CD14-positive monocyte (primary cell): ENCODE measurements around the gene MRPS18A. TPM values are rescaled to one million over a fixed set of nuclear protein-coding genes. Genes with fewer than 3 reads are reported as not detected.

Experiments used
- DNase-seq, 3 donors: peaks; one replicate each; pipeline ENCODE4 v3.0.0-alpha.2; 2011 to 2022
- H2AFZ ChIP-seq: 2 replicates; pipeline ENCODE4 v1.6.0; 2012; ENCODE audit warnings: mild to moderate bottlenecking, low read depth, low read length, inconsistent platforms; ENCODE audit not compliant: insufficient read depth, poor library complexity, severe bottlenecking
- H3K27ac ChIP-seq, 2 donors: 1 replicate in 1 of 2; 2 replicates in 1 of 2; pipeline ENCODE4 v1.5.1; 2012 to 2013; ENCODE audit warnings: low read length in 2 of 2, control low read depth in 1 of 2, inconsistent platforms in 1 of 2, low read depth in 1 of 2, mild to moderate bottlenecking in 1 of 2
- H3K27me3 ChIP-seq, 2 donors: one replicate each; pipeline versions ENCODE4 v1.6.0 to v1.6.1; 2011 to 2013; ENCODE audit warnings: low read length in 2 of 2; ENCODE audit not compliant: control insufficient read depth in 2 of 2, insufficient read depth in 2 of 2
- H3K36me3 ChIP-seq, 2 donors: replicated peaks in 1 of 2; 1 replicate in 1 of 2; 2 replicates in 1 of 2; pipeline versions ENCODE4 v1.5.1 to v1.6.1; 2012 to 2013; ENCODE audit warnings: low read length in 2 of 2, control low read depth in 1 of 2, inconsistent platforms in 1 of 2, mild to moderate bottlenecking in 1 of 2; ENCODE audit not compliant: insufficient read depth in 2 of 2, control insufficient read depth in 1 of 2
- H3K4me1 ChIP-seq, 2 donors: 1 replicate in 1 of 2; 2 replicates in 1 of 2; pipeline versions ENCODE4 v1.5.1 to v1.6.1; 2012 to 2013; ENCODE audit warnings: low read length in 2 of 2, control low read depth in 1 of 2, inconsistent platforms in 1 of 2, mild to moderate bottlenecking in 1 of 2, moderate library complexity in 1 of 2; ENCODE audit not compliant: insufficient read depth in 2 of 2, control insufficient read depth in 1 of 2
- H3K4me2 ChIP-seq: replicated peaks from 2 replicates; pipeline ENCODE3; 2012; ENCODE audit warnings: low read length, moderate library complexity, mild to moderate bottlenecking; ENCODE audit not compliant: poor library complexity, severe bottlenecking; ENCODE audit errors: extremely low read depth
- H3K4me3 ChIP-seq, 3 experiments: fragments of 200-600 bp in 1 of 3; sonication (generic) in 1 of 3; replicated peaks in 1 of 3; 1 replicate in 2 of 3; 2 replicates in 1 of 3; pipeline ENCODE4 v1.5.1; 2011 to 2013; ENCODE audit warnings: low read length in 3 of 3, mild to moderate bottlenecking in 3 of 3, control low read depth in 2 of 3, low read depth in 2 of 3, inconsistent platforms in 1 of 3, moderate library complexity in 1 of 3
- H3K79me2 ChIP-seq: 2 replicates; pipeline ENCODE4 v1.6.0; 2012; ENCODE audit warnings: mild to moderate bottlenecking, control low read depth, inconsistent platforms, low read length, moderate library complexity; ENCODE audit not compliant: insufficient read depth
- H3K9ac ChIP-seq: 2 replicates; pipeline ENCODE4 v1.6.0; 2017; ENCODE audit warnings: low read length, mild to moderate bottlenecking; ENCODE audit not compliant: insufficient read depth, poor library complexity, severe bottlenecking
- H3K9me3 ChIP-seq, 2 donors: replicated peaks in 1 of 2; 1 replicate in 1 of 2; 2 replicates in 1 of 2; pipeline versions ENCODE4 v1.5.1 to v1.6.1; 2012 to 2013; ENCODE audit warnings: low read length in 2 of 2, control low read depth in 1 of 2; ENCODE audit not compliant: control insufficient read depth in 1 of 2, insufficient read depth in 1 of 2
- H4K20me1 ChIP-seq: 2 replicates; pipeline ENCODE4 v1.6.0; 2012; ENCODE audit warnings: mild to moderate bottlenecking, low read length, control low read depth, moderate library complexity; ENCODE audit not compliant: insufficient read depth
- H3K27ac Mint-ChIP-seq, 7 donors: one replicate each; pipeline ENCODE4 v1.8.0; 2020; ENCODE audit warnings: mild to moderate bottlenecking in 7 of 7, mixed read lengths in 7 of 7, moderate library complexity in 6 of 7, inconsistent platforms in 2 of 7
- H3K27me3 Mint-ChIP-seq, 3 donors: one replicate each; pipeline ENCODE4 v1.8.0; 2021 to 2022; ENCODE audit warnings: low read depth in 3 of 3, mild to moderate bottlenecking in 3 of 3, mixed read lengths in 3 of 3, moderate library complexity in 3 of 3, inconsistent platforms in 1 of 3
- H3K36me3 Mint-ChIP-seq, 2 donors: one replicate each; pipeline ENCODE4 v1.8.0; 2020; ENCODE audit warnings: mixed read lengths in 2 of 2, inconsistent platforms in 1 of 2, mild to moderate bottlenecking in 1 of 2
- H3K4me1 Mint-ChIP-seq: one replicate; pipeline ENCODE4 v1.8.0; 2020; ENCODE audit warnings: mild to moderate bottlenecking, mixed read lengths
- H3K4me3 Mint-ChIP-seq, 2 donors: one replicate each; pipeline ENCODE4 v1.8.0; 2020; ENCODE audit warnings: mild to moderate bottlenecking in 2 of 2, mixed read lengths in 2 of 2, moderate library complexity in 1 of 2
- H3K9me3 Mint-ChIP-seq, 7 donors: one replicate each; pipeline ENCODE4 v1.8.0; 2020 to 2022; ENCODE audit warnings: mixed read lengths in 7 of 7, mild to moderate bottlenecking in 6 of 7, moderate library complexity in 6 of 7, inconsistent platforms in 2 of 7
- WGBS: methylation state at CpG from one replicate; pipeline ENCODE4 v1.1.5; 2013; ENCODE audit warnings: missing lambda C conversion rate; ENCODE audit not compliant: insufficient coverage; 5-methylcytosine and 5-hydroxymethylcytosine counted together
- intact Hi-C, 2 donors: fragments of 100-400 bp; cut with micrococcal nuclease; formaldehyde crosslinking; loops; one replicate each; pipeline versions ENCODE4 v1.15.0 to v1.15.1; 2023
- polyA plus RNA-seq, 3 donors: library from polyadenylated mRNA; depleted of rRNA in 1 of 3; unstranded in 2 of 3; stranded (reverse) in 1 of 3; fragments of 300-500 nt in 2 of 3; fragments of >200 nt in 1 of 3; fragmentation: Illumina TruSeq in 2 of 3; gene quantifications; 1 replicate in 2 of 3; 2 replicates in 1 of 3; pipeline ENCODE4 v1.2.3, GENCODE V29; 2012 to 2021
- TF ChIP-seq, protein P1 (sequence below): fragments of 200-600 bp; IDR thresholded peaks from one replicate; pipeline ENCODE4 v1.8.0; 2022; ENCODE audit warnings: antibody characterized with exemption, mild to moderate bottlenecking

MRPS18A gene
- polyA plus RNA-seq, 3 donors, result 17.3 to 45.3 (median 41.4) TPM

- Histone ChIP-seq H3K4me1 (peaks cover 37 to 40% of the 10 kb centered on the region in 2 donors), H3K36me3 (no peaks in the 10 kb centered on the region), H3K9ac (no peak overlapping the region), H3K9me3 (no peaks in the 10 kb centered on the region), H4K20me1 (no peaks in the 10 kb centered on the region), H3K79me2 (no peaks in the 10 kb centered on the region), H3K27me3 (peaks cover 9 to 37% of the 10 kb centered on the region in 2 donors), H3K4me2 (peak overlapping the region; percentile 63), H2AFZ (no peak overlapping the region), H3K27ac (peak overlapping the region in 1 of 2 donors; percentile 85), H3K4me3 (peak overlapping the region in 1 of 3 experiments; percentile 53)
- Mint-ChIP-seq H3K4me3 (peak overlapping the region; percentile 11 to 43), H3K27me3 (peaks cover 26 to 46% (median 32%) of the 10 kb centered on the region in 3 donors), H3K27ac (peak overlapping the region; percentile 90 to 99 (median 98)), H3K9me3 (peaks cover 0 to 3% (median 0%) of the 10 kb centered on the region in 7 donors), H3K4me1 (peaks cover 50% of the 10 kb centered on the region), H3K36me3 (peaks cover 0 to 5% of the 10 kb centered on the region in 2 donors)
- DNase-seq, result peak; percentile 78 to 89 (median 89)
- intact Hi-C loops, result loop anchor here in 1 of 2 donors (2.0 to 5.0 kb wide), 5 partner anchors 17 to 355 kb away; partner anchors contain the start of genes MRPS18A and VEGFA
- 49% methylated on average over 6 of the region's 9 CpGs for WGBS
- TF ChIP-seq, protein P1, sequence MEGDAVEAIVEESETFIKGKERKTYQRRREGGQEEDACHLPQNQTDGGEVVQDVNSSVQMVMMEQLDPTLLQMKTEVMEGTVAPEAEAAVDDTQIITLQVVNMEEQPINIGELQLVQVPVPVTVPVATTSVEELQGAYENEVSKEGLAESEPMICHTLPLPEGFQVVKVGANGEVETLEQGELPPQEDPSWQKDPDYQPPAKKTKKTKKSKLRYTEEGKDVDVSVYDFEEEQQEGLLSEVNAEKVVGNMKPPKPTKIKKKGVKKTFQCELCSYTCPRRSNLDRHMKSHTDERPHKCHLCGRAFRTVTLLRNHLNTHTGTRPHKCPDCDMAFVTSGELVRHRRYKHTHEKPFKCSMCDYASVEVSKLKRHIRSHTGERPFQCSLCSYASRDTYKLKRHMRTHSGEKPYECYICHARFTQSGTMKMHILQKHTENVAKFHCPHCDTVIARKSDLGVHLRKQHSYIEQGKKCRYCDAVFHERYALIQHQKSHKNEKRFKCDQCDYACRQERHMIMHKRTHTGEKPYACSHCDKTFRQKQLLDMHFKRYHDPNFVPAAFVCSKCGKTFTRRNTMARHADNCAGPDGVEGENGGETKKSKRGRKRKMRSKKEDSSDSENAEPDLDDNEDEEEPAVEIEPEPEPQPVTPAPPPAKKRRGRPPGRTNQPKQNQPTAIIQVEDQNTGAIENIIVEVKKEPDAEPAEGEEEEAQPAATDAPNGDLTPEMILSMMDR, result peak; percentile 87
These were observed 36.2 kb upstream of the MRPS18A start for GRCh38 chr6:43723737-43724295.

DNA sequence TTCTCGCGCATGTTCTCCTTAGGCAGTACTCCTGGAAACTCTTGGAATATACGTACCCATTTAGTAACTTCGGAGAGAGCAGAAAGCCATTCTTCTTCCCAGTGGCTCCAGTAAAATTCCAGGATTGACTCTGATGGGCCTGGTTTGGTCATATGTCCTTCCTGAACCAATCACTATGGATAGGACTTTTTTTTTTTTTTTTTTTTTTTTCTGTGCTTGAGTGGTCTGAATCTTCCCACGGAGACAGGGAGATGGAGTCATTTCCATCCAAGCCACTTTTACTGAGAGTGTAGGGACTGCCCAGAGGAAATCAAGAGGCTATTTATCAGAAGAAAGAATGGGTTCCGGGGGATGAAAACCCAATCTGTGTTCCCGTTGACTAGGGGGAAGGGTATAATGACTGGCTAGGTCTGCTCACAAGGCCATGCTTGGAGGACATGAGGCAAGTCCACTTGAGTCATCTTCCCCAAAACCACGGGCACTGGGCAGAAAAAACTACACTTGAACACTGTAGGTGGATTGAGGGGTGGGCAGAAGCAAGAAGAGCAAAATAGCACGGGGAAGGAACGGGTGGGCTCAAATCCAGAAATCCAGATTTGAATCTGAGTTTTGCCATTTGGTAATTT lies 35.4 kb upstream of the MRPS18A start:
- Histone ChIP-seq H3K4me3 (no peak overlapping the region), H3K4me1 (peaks cover 37 to 40% of the 10 kb centered on the region in 2 donors), H4K20me1 (no peaks in the 10 kb centered on the region), H2AFZ (no peak overlapping the region), H3K9me3 (no peaks in the 10 kb centered on the region), H3K36me3 (no peaks in the 10 kb centered on the region), H3K27ac (peak overlapping the region in 1 of 2 donors; percentile 85), H3K4me2 (no peak overlapping the region), H3K79me2 (no peaks in the 10 kb centered on the region), H3K9ac (no peak overlapping the region), H3K27me3 (peaks cover 7 to 33% of the 10 kb centered on the region in 2 donors)
- peak; percentile 73 to 87 (median 78) for DNase-seq
- H3K27ac Mint-ChIP-seq, result peak overlapping the region; percentile 24 to 99 (median 95)
- H3K27me3 Mint-ChIP-seq, result peaks cover 22 to 49% (median 31%) of the 10 kb centered on the region in 3 donors
- TF ChIP-seq, protein P1, result no peak
- 90% methylated on average over 6 of the region's 10 CpGs for WGBS
- H3K36me3 Mint-ChIP-seq, result peaks cover 0 to 5% of the 10 kb centered on the region in 2 donors
- peaks cover 0 to 3% (median 0%) of the 10 kb centered on the region in 7 donors for H3K9me3 Mint-ChIP-seq
- intact Hi-C loops, result loop anchor here in 1 of 2 donors (5.0 kb wide), 3 partner anchors 36 to 279 kb away; partner anchors contain the start of genes MRPS18A and VEGFA
- peak overlapping the region in 1 of 2 donors; percentile 17 for H3K4me3 Mint-ChIP-seq
- peaks cover 48% of the 10 kb centered on the region for H3K4me1 Mint-ChIP-seq
